Measurements from ENCODE around the gene GPR45. TPM values are rescaled to one million over a fixed set of nuclear protein-coding genes. Genes with fewer than 3 reads are reported as not detected.

The GPR45 gene
- total RNA-seq, 2 donors from 2014 or later = not detected

DNA sequence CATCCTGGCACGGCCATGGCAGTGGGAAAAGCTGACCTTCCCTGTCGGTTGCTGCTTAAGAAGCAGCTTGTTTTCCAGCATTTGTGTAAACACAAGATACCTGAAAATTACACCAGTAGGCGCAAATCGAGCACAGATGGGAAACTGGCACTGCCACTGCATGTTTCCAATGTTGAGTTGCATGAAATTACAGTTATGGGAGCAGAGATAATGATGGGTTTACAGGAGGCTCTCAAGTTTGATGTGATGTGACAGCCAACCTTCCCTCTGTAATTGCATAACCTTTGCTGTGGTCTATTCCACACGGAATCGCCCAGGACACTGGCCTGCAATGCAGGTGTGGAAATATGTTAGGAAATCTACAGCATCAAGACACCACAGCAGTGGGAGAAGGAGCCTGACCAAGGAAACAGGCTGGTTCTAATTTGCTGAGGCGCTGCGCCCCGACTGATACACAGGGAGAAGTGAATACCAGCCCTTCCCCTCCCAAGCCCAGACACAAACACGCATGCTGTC lies 17.4 kb downstream of the GPR45 start:
- H3K27me3 ChIP-seq = no peaks in the 10 kb centered on the region
- H3K4me1 ChIP-seq = no peaks in the 10 kb centered on the region
- intact Hi-C loops (cut with DNase I) = no loop called here
- no peak overlapping the region for H3K27ac ChIP-seq
- WGBS, 2 donors = 65 to 77% methylated on average over 10 of the region's 10 CpGs
- H3K36me3 ChIP-seq (replicated peaks in 1 of 2; ENCODE audit: insufficient read depth in 1 of 2, low read depth in 2 of 2) = no peaks in the 10 kb centered on the region
- no peak for ATAC-seq
- no peak for DNase-seq
- H3K9me3 ChIP-seq = no peaks in the 10 kb centered on the region
- no peak overlapping the region for H3K4me3 ChIP-seq
- TF ChIP-seq POLR2A (IDR thresholded peaks at IDR 0.05) = no peak
- TF ChIP-seq, protein P1, sequence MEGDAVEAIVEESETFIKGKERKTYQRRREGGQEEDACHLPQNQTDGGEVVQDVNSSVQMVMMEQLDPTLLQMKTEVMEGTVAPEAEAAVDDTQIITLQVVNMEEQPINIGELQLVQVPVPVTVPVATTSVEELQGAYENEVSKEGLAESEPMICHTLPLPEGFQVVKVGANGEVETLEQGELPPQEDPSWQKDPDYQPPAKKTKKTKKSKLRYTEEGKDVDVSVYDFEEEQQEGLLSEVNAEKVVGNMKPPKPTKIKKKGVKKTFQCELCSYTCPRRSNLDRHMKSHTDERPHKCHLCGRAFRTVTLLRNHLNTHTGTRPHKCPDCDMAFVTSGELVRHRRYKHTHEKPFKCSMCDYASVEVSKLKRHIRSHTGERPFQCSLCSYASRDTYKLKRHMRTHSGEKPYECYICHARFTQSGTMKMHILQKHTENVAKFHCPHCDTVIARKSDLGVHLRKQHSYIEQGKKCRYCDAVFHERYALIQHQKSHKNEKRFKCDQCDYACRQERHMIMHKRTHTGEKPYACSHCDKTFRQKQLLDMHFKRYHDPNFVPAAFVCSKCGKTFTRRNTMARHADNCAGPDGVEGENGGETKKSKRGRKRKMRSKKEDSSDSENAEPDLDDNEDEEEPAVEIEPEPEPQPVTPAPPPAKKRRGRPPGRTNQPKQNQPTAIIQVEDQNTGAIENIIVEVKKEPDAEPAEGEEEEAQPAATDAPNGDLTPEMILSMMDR (IDR thresholded peaks at IDR 0.05) = no peak

DNA sequence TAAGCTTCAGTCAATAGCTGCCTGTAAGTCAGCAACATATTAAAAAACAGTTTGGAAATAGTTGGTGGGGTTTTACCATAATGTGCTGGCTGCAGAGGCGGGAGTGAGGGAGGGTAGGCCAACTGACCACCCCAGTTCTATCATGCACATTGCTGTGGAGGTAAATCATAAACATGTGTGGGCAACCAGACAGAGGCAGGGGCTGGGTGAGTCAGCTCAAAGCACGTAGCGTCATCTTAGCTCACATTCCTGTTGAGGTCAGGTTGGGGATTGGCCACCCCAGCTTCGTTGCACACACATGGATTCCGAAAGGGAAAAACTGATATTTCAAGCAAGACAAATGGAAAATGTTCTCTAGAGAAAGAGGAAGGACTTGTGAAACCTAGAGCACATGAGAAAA lies 19.5 kb downstream of the GPR45 start:
- 88 to 93% methylated on average over 5 of the region's 5 CpGs for WGBS, 2 donors
- ATAC-seq = no peak

DNA sequence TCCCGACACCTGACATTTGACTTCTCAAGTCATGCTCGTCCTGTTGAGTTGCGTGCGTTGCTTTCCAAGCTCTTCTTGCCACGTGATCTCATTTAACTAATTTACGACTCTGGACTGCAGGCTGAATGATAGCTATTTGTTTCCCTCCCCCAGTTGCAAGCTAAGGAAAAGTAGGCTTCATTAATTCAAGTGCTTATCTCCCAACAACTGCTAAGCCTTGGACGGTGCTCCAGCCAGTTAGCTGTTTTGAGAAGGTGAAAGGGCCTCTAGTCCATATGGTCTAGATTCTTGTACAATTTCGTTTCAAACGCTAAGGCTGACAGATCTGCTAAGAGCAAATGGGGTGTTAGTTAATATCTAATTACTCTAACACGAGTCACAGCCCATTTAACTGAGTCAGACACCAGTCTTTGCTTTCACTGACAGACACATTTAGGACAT lies 21.1 kb downstream of the GPR45 start:
- Histone ChIP-seq H3K36me3 (replicated peaks in 1 of 2; ENCODE audit: insufficient read depth in 1 of 2, low read depth in 2 of 2) (peaks cover 0 to 6% of the 10 kb centered on the region in 2 donors), H3K4me1 (no peaks in the 10 kb centered on the region), H3K27me3 (no peaks in the 10 kb centered on the region), H3K27ac (no peak overlapping the region), H3K9me3 (no peaks in the 10 kb centered on the region), H3K4me3 (no peak overlapping the region)
- ATAC-seq = no peak
- no peak for TF ChIP-seq POLR2A (IDR thresholded peaks at IDR 0.05)
- TF ChIP-seq, protein P1 (IDR thresholded peaks at IDR 0.05) = no peak
- intact Hi-C loops (cut with DNase I) = no loop called here
- 84 to 88% methylated on average over 10 of the region's 10 CpGs for WGBS, 2 donors
- no peak for DNase-seq

More for the DNA sequence above, 19.5 kb downstream of the GPR45 start:
- Histone ChIP-seq H3K9me3 (no peaks in the 10 kb centered on the region), H3K4me1 (no peaks in the 10 kb centered on the region), H3K27me3 (no peaks in the 10 kb centered on the region), H3K27ac (no peak overlapping the region), H3K4me3 (no peak overlapping the region), H3K36me3 (replicated peaks in 1 of 2; ENCODE audit: insufficient read depth in 1 of 2, low read depth in 2 of 2) (no peaks in the 10 kb centered on the region)
- peak in 1 of 4 donors; percentile 7 for DNase-seq
- intact Hi-C loops (cut with DNase I) = no loop called here
- no peak for TF ChIP-seq POLR2A (IDR thresholded peaks at IDR 0.05)
- TF ChIP-seq, protein P1 (IDR thresholded peaks at IDR 0.05) = no peak

DNA sequence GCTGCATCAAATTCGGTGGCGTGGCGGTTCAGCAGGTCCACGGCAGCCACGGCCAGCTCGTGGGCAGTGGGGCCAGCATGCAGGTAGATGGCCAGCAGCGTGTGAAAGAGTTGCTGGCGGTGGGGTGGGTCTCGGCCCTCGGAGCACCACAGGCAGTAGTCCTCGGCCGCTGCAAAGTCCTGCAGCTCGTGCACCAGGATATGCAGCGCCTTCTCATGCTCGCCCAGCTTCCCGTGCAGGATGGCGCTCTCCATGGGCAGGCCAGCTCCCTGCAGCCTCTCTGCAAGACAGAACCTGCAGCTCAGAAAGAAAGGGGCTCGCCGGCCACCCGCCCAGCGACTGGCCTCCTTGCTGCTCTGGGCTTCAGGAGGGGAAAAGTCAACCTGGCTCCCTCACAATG lies 27.9 kb downstream of the GPR45 start:
- H3K4me3 ChIP-seq = no peak overlapping the region
- H3K4me1 ChIP-seq = no peaks in the 10 kb centered on the region
- no peaks in the 10 kb centered on the region for H3K27me3 ChIP-seq
- no peak overlapping the region for H3K27ac ChIP-seq
- no peaks in the 10 kb centered on the region for H3K9me3 ChIP-seq
- DNase-seq = no peak
- WGBS, 2 donors = 97 to 98% methylated on average over 14 to 15 of the region's 21 CpGs
- TF ChIP-seq, protein P1 (IDR thresholded peaks at IDR 0.05) = no peak
- no peak for TF ChIP-seq POLR2A (IDR thresholded peaks at IDR 0.05)
- peaks cover 9 to 34% of the 10 kb centered on the region in 2 donors for H3K36me3 ChIP-seq (replicated peaks in 1 of 2; ENCODE audit: insufficient read depth in 1 of 2, low read depth in 2 of 2)
- intact Hi-C loops (cut with DNase I) = no loop called here
- no peak for ATAC-seq

DNA sequence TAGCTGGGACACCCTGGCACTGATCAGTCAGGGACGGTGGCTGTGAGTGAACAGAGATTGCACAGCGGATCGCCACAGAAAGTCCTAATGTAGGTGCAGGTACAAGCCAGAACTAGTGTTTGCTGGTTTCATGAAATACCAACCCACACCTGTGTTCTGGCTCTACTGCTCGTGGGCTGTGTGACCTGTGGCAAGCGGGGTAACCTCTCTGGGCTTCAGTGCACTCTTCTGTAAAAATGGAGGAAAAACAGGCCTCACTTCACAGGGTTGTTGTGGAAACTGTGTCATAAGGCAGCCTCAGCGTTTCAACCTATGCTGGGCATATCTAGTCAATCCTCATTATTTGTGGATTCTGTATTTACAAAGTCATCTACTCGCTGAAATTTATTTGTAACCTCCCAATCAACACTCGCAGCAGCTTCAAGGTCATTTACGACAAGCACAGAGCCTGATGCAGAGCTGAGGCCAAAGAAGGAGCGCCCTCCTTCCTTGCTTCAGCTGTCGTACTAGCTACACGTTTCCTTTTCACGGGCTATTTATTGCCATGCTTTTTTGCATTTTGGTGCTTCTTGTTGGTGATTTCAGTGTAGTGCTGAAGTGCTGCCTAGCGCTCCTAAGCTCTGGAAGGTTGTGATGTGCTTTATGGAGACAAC lies 30.0 kb downstream of the GPR45 start:
- DNase-seq (no peak), ATAC-seq (no peak)
- no peaks in the 10 kb centered on the region for H3K4me1 ChIP-seq
- no peaks in the 10 kb centered on the region for H3K9me3 ChIP-seq
- intact Hi-C loops (cut with DNase I) = no loop called here
- no peak overlapping the region for H3K4me3 ChIP-seq
- no peaks in the 10 kb centered on the region for H3K27me3 ChIP-seq
- 80 to 82% methylated on average over 14 of the region's 14 CpGs for WGBS, 2 donors
- TF ChIP-seq, protein P1 (IDR thresholded peaks at IDR 0.05) = no peak
- no peak for TF ChIP-seq POLR2A (IDR thresholded peaks at IDR 0.05)
- no peak overlapping the region for H3K27ac ChIP-seq
- peaks cover 9 to 40% of the 10 kb centered on the region in 2 donors for H3K36me3 ChIP-seq (replicated peaks in 1 of 2; ENCODE audit: insufficient read depth in 1 of 2, low read depth in 2 of 2)

Data from body of pancreas (tissue), 4 donors.